Measurements from ENCODE around the gene NPAS2.
A peak's percentile ranks its signal among the peaks of the same experiment; 100 is the strongest.

Gene NPAS2

GRCh38 chr2:100968146-100969145 is 148.5 kb downstream of the NPAS2 start:
- no peak for DNase-seq (ENCODE audit: low read depth)

- no peak for DNase-seq (ENCODE audit: low read depth)
Measured at GRCh38 chr2:100969998-100970397, 150.1 kb downstream of the NPAS2 start.

GRCh38 chr2:100971221-100971620 is 151.3 kb downstream of the NPAS2 start:
- DNase-seq (ENCODE audit: low read depth): no peak

- no peak for DNase-seq (ENCODE audit: low read depth)
Measured at GRCh38 chr2:100972452-100972851, 152.5 kb downstream of the NPAS2 start.

GRCh38 chr2:100974712-100975520 is 155.0 kb downstream of the NPAS2 start:
- DNase-seq (ENCODE audit: low read depth): no peak

GRCh38 chr2:100975521-100975785 is 155.5 kb downstream of the NPAS2 start:
- no peak for DNase-seq (ENCODE audit: low read depth)

GRCh38 chr2:100976061-100976460 is 156.1 kb downstream of the NPAS2 start:
- DNase-seq (ENCODE audit: low read depth): no peak

GRCh38 chr2:100976645-100977391 is 156.9 kb downstream of the NPAS2 start:
- no peak for DNase-seq (ENCODE audit: low read depth)

GRCh38 chr2:100977511-100977910 is 157.6 kb downstream of the NPAS2 start:
- no peak for DNase-seq (ENCODE audit: low read depth)

- DNase-seq (ENCODE audit: low read depth): no peak
Measured at GRCh38 chr2:100978582-100979191, 158.7 kb downstream of the NPAS2 start.

- DNase-seq (ENCODE audit: low read depth): no peak
Measured at GRCh38 chr2:100980046-100980445, 160.1 kb downstream of the NPAS2 start.

GRCh38 chr2:100981011-100981410 is 161.1 kb downstream of the NPAS2 start:
- no peak for DNase-seq (ENCODE audit: low read depth)

GRCh38 chr2:100982431-100982861 is 162.5 kb downstream of the NPAS2 start:
- no peak for DNase-seq (ENCODE audit: low read depth)

GRCh38 chr2:100983201-100983600 is 163.3 kb downstream of the NPAS2 start:
- DNase-seq (ENCODE audit: low read depth): no peak

- DNase-seq (ENCODE audit: low read depth): no peak
Measured at GRCh38 chr2:100983684-100984310, 163.9 kb downstream of the NPAS2 start.

- DNase-seq (ENCODE audit: low read depth): peak; percentile 42
Measured at GRCh38 chr2:100984892-100985307, 165.0 kb downstream of the NPAS2 start.

GRCh38 chr2:100986157-100986556 is 166.2 kb downstream of the NPAS2 start:
- no peak for DNase-seq (ENCODE audit: low read depth)

GRCh38 chr2:100987536-100987935 is 167.6 kb downstream of the NPAS2 start:
- DNase-seq (ENCODE audit: low read depth): no peak

- DNase-seq (ENCODE audit: low read depth): no peak
Measured at GRCh38 chr2:100987974-100988373, 168.0 kb downstream of the NPAS2 start.

- no peak for DNase-seq (ENCODE audit: low read depth)
Measured at GRCh38 chr2:100988630-100989417, 168.9 kb downstream of the NPAS2 start.

GRCh38 chr2:100989666-100990065 is 169.7 kb downstream of the NPAS2 start:
- DNase-seq (ENCODE audit: low read depth): no peak

Data from stimulated activated CD8-positive, alpha-beta memory T cell treated with anti-CD3 and anti-CD28 coated beads, Interleukin-15, amount 100 ng/mL, for 24 hours (primary cell).